ENCODE measurements around the gene ERMAP.
"Not testable (repeated sequence)": the region's sequence is repeated elsewhere in the genome, so short reads cannot be mapped to it uniquely, and the experiment has no call there.

ERMAP gene

GRCh38 chr1:42869254-42869653, 52.3 kb downstream of the ERMAP start:
- in situ Hi-C loops (cut with MboI; ENCODE audit: low sequenced_read_pairs) = not testable (repeated sequence)

GRCh38 chr1:42869751-42870150, 52.8 kb downstream of the ERMAP start:
- in situ Hi-C loops (cut with MboI; ENCODE audit: low sequenced_read_pairs) = not testable (repeated sequence)

- in situ Hi-C loops (cut with MboI; ENCODE audit: low sequenced_read_pairs) = not testable (repeated sequence)
These were observed 56.2 kb downstream of the ERMAP start for GRCh38 chr1:42873108-42873507.

- in situ Hi-C loops (cut with MboI; ENCODE audit: low sequenced_read_pairs) = no loop called here
These were observed 56.7 kb downstream of the ERMAP start for GRCh38 chr1:42873670-42874069.

GRCh38 chr1:42876009-42876408, 59.1 kb downstream of the ERMAP start:
- in situ Hi-C loops (cut with MboI; ENCODE audit: low sequenced_read_pairs) = no loop called here

GRCh38 chr1:42877380-42877779, 60.5 kb downstream of the ERMAP start:
- in situ Hi-C loops (cut with MboI; ENCODE audit: low sequenced_read_pairs) = no loop called here

- in situ Hi-C loops (cut with MboI; ENCODE audit: low sequenced_read_pairs) = no loop called here
These were observed 63.5 kb downstream of the ERMAP start for GRCh38 chr1:42880384-42880783.

GRCh38 chr1:42886046-42886739, 69.3 kb downstream of the ERMAP start:
- in situ Hi-C loops (cut with MboI; ENCODE audit: low sequenced_read_pairs) = no loop called here

GRCh38 chr1:42886800-42887199, 69.9 kb downstream of the ERMAP start:
- in situ Hi-C loops (cut with MboI; ENCODE audit: low sequenced_read_pairs) = no loop called here

- in situ Hi-C loops (cut with MboI; ENCODE audit: low sequenced_read_pairs) = no loop called here
These were observed 70.4 kb downstream of the ERMAP start for GRCh38 chr1:42887366-42887765.

- in situ Hi-C loops (cut with MboI; ENCODE audit: low sequenced_read_pairs) = no loop called here
These were observed 71.2 kb downstream of the ERMAP start for GRCh38 chr1:42888013-42888633.

GRCh38 chr1:42889264-42889663, 72.3 kb downstream of the ERMAP start:
- in situ Hi-C loops (cut with MboI; ENCODE audit: low sequenced_read_pairs) = no loop called here

- in situ Hi-C loops (cut with MboI; ENCODE audit: low sequenced_read_pairs) = no loop called here
These were observed 74.7 kb downstream of the ERMAP start for GRCh38 chr1:42891465-42892138.
